SK-N-SH (cell line): ENCODE results near the gene HSPA6. TPM values are rescaled to one million over a fixed set of nuclear protein-coding genes. Genes with fewer than 3 reads are reported as not detected.

Experiments
- CTCF ChIA-PET: fragments of 300-600, 350-600 bp; formaldehyde crosslinking; extraction: SDS; loops from one replicate; lab custom pipeline; 2021; lab: Yijun Ruan, JAX
- POLR2A ChIA-PET: fragments of 350-600 bp; sonication (Branson Sonifier 250); formaldehyde crosslinking; extraction: SDS; loops from one replicate; lab custom pipeline; 2020; ENCODE audit warnings: antibody characterized with exemption, inconsistent platforms; lab: Yijun Ruan, JAX
- DNase-seq: peaks from one replicate; pipeline ENCODE4 v3.0.0; 2012
- H2AFZ ChIP-seq: fragments of 200-600 bp; sonication (generic); 2 replicates; pipeline ENCODE4 v1.8.1; 2016; ENCODE audit warnings: antibody characterized with exemption, mild to moderate bottlenecking, low read depth
- H3F3A ChIP-seq: fragments of 200-600 bp; sonication (generic); replicated peaks from 2 replicates; pipeline ENCODE3; 2016; ENCODE audit warnings: antibody characterized with exemption, mild to moderate bottlenecking; ENCODE audit not compliant: insufficient read depth
- H3K27ac ChIP-seq, 2 experiments: fragments of 200-500 bp in 1 of 2; fragments of 200-600 bp in 1 of 2; sonication (Bioruptor generic) in 1 of 2; sonication (generic), shearing (Covaris generic) in 1 of 2; 2 replicates each; pipeline versions ENCODE4 v1.5.1 to v1.6.1; 2014 to 2016; ENCODE audit warnings: low read depth in 2 of 2, inconsistent platforms in 1 of 2, low read length in 1 of 2, mild to moderate bottlenecking in 1 of 2, mixed read lengths in 1 of 2
- H3K27me3 ChIP-seq: fragments of 200-600 bp; sonication (generic), shearing (Covaris generic); 2 replicates; pipeline ENCODE4 v1.6.1; 2016; ENCODE audit warnings: mixed run types; ENCODE audit not compliant: insufficient read depth
- H3K36me3 ChIP-seq, 2 experiments: fragments of 200-500 bp in 1 of 2; fragments of 200-600 bp in 1 of 2; sonication (Bioruptor generic) in 1 of 2; sonication (generic) in 1 of 2; replicated peaks in 1 of 2; 2 replicates each; pipeline versions ENCODE3 to v1.5.1; 2014 to 2016; ENCODE audit warnings: low read length in 1 of 2, mild to moderate bottlenecking in 1 of 2; ENCODE audit not compliant: insufficient read depth in 2 of 2, control insufficient read depth in 1 of 2
- H3K4me1 ChIP-seq, 2 experiments: fragments of 200-500 bp in 1 of 2; fragments of 200-600 bp in 1 of 2; sonication (Bioruptor generic) in 1 of 2; sonication (generic), shearing (Covaris generic) in 1 of 2; 2 replicates each; pipeline versions ENCODE4 v1.5.1 to v1.6.1; 2014 to 2016; ENCODE audit warnings: low read depth in 1 of 2, low read length in 1 of 2, mixed run types in 1 of 2; ENCODE audit not compliant: insufficient read depth in 2 of 2, control insufficient read depth in 1 of 2
- H3K4me2 ChIP-seq: fragments of 200-600 bp; sonication (generic), shearing (Covaris generic); 2 replicates; pipeline ENCODE4 v1.6.1; 2017; ENCODE audit warnings: mixed run types
- H3K4me3 ChIP-seq, 2 experiments: fragments of 200-500 bp in 1 of 2; fragments of 200-600 bp in 1 of 2; sonication (Bioruptor generic) in 1 of 2; sonication (generic), shearing (Covaris generic) in 1 of 2; 2 replicates each; pipeline versions ENCODE4 v1.5.1 to v1.8.1; 2014 to 2016; ENCODE audit warnings: low read depth in 2 of 2, inconsistent platforms in 1 of 2, low read length in 1 of 2, mild to moderate bottlenecking in 1 of 2, mixed read lengths in 1 of 2, moderate library complexity in 1 of 2
- H3K79me2 ChIP-seq: fragments of 200-600 bp; sonication (generic); 2 replicates; pipeline ENCODE4 v1.8.1; 2017; ENCODE audit warnings: mild to moderate bottlenecking; ENCODE audit not compliant: insufficient read depth
- H3K9ac ChIP-seq: fragments of 200-600 bp; sonication (generic); 2 replicates; pipeline ENCODE4 v1.6.1; 2017; ENCODE audit warnings: mixed run types
- H3K9me2 ChIP-seq: fragments of 200-600 bp; sonication (generic); 2 replicates; pipeline ENCODE4 v1.6.1; 2017; ENCODE audit warnings: mixed run types
- H3K9me3 ChIP-seq: fragments of 200-600 bp; sonication (generic); 2 replicates; pipeline ENCODE4 v1.6.1; 2017; ENCODE audit warnings: mixed run types, mild to moderate bottlenecking, moderate library complexity
- H4K20me1 ChIP-seq: fragments of 200-600 bp; sonication (generic); 2 replicates; pipeline ENCODE4 v1.6.1; 2017; ENCODE audit warnings: mild to moderate bottlenecking, mixed run types; ENCODE audit not compliant: insufficient read depth
- EP300 ChIP-seq, 2 experiments: IDR thresholded peaks; 2 replicates each; pipeline versions ENCODE4 v1.4.0 to v1.6.1; 2012; ENCODE audit warnings: borderline replicate concordance in 1 of 2, low read depth in 1 of 2, low read length in 1 of 2
- EZH2phosphoT487 ChIP-seq: fragments of 200-600 bp; sonication (generic); IDR thresholded peaks from 2 replicates; pipeline ENCODE4 v1.6.1; 2017; ENCODE audit warnings: low read depth, mixed run types, mild to moderate bottlenecking, antibody characterized with exemption, moderate library complexity, borderline replicate concordance
- GABPA ChIP-seq: IDR thresholded peaks from 2 replicates; pipeline ENCODE4 v1.4.0; 2012; ENCODE audit warnings: low read depth, mild to moderate bottlenecking
- JUND ChIP-seq: IDR thresholded peaks from 2 replicates; pipeline ENCODE4 v1.4.0; 2012
- MEF2A ChIP-seq: IDR thresholded peaks from 2 replicates; pipeline ENCODE4 v1.4.0; 2012; ENCODE audit warnings: low read depth, borderline replicate concordance
- MXI1 ChIP-seq: IDR thresholded peaks from 2 replicates; pipeline ENCODE4 v1.6.1; 2012; ENCODE audit warnings: mild to moderate bottlenecking, low read depth, low read length, improper control_type of control experiment
- NRF1 ChIP-seq: IDR thresholded peaks from 2 replicates; pipeline ENCODE4 v1.6.1; 2012; ENCODE audit warnings: low read depth, mild to moderate bottlenecking, low read length
- PBX3 ChIP-seq: IDR thresholded peaks from 2 replicates; pipeline ENCODE4; 2012
- POLR2AphosphoS5 ChIP-seq: IDR thresholded peaks from 2 replicates; pipeline ENCODE4 v1.6.1; 2012; ENCODE audit warnings: low read depth, low read length
- SMC3 ChIP-seq: IDR thresholded peaks from 2 replicates; pipeline ENCODE4 v1.6.1; 2012; ENCODE audit warnings: low read depth, low read length, improper control_type of control experiment
- TAF1 ChIP-seq: IDR thresholded peaks from 2 replicates; pipeline ENCODE4 v1.6.1; 2012; ENCODE audit warnings: low read depth, mild to moderate bottlenecking, low read length, moderate library complexity, borderline replicate concordance
- TCF12 ChIP-seq: IDR thresholded peaks from 2 replicates; pipeline ENCODE4 v1.4.0; 2012
- TEAD4 ChIP-seq: IDR thresholded peaks from 2 replicates; pipeline ENCODE4 v1.4.0; 2012; ENCODE audit warnings: mild to moderate bottlenecking, borderline replicate concordance; ENCODE audit not compliant: insufficient read depth
- USF2 ChIP-seq: fragments of 150-350 bp; IDR thresholded peaks from 2 replicates; pipeline ENCODE4 v1.6.1; 2017; ENCODE audit warnings: antibody characterized with exemption, low read length, low read depth, borderline replicate concordance
- WGBS: methylation state at CpG from one replicate; pipeline ENCODE4 v1.1.6; 2017; ENCODE audit warnings: low lambda C conversion rate; 5-methylcytosine and 5-hydroxymethylcytosine counted together
- polyA plus RNA-seq, 3 experiments: library from polyadenylated mRNA; depleted of rRNA; stranded (reverse); fragments of >200 nt; gene quantifications; 2 replicates each; pipeline ENCODE4 v1.2.3, GENCODE V29; 2012
- TF ChIP-seq, protein P1 (sequence below): IDR thresholded peaks from 2 replicates; pipeline ENCODE4 v1.4.0; 2012; ENCODE audit warnings: low read depth, borderline replicate concordance
- TF ChIP-seq, protein P2 (sequence below): IDR thresholded peaks from 2 replicates; pipeline ENCODE4 v1.4.0; 2012; ENCODE audit warnings: low read depth, borderline replicate concordance
- TF ChIP-seq, protein P3 (sequence below): fragments of 200-600 bp; sonication (generic); IDR thresholded peaks from 2 replicates; pipeline ENCODE4 v1.6.1; 2017; ENCODE audit warnings: antibody characterized with exemption, mild to moderate bottlenecking, moderate library complexity

The HSPA6 gene
- polyA plus RNA-seq, 1 of the 3 experiments (the other 2 are of a cell fraction) = 0.07 TPM

DNA sequence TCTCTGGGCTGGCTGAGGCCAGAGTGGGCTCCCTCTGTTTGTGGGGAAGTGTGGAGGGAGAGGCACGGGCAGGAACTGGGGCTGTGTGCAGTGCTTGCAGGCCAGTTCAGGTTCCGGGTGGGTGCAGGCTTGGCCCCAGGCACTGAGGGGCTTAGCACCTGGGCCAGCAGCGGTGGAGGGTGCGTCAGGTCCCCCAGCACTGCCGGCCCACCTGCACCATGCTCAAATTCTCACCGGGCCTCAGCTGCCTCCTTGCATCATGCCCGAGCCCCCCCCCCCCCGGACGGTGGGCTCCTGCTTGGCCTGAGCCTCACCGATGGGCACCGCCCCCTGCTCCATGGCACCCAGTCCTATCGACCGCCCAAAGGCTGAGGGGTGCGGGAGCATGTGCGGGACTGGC, 45.4 kb upstream of the HSPA6 start (continued):
- TF ChIP-seq, protein P1, sequence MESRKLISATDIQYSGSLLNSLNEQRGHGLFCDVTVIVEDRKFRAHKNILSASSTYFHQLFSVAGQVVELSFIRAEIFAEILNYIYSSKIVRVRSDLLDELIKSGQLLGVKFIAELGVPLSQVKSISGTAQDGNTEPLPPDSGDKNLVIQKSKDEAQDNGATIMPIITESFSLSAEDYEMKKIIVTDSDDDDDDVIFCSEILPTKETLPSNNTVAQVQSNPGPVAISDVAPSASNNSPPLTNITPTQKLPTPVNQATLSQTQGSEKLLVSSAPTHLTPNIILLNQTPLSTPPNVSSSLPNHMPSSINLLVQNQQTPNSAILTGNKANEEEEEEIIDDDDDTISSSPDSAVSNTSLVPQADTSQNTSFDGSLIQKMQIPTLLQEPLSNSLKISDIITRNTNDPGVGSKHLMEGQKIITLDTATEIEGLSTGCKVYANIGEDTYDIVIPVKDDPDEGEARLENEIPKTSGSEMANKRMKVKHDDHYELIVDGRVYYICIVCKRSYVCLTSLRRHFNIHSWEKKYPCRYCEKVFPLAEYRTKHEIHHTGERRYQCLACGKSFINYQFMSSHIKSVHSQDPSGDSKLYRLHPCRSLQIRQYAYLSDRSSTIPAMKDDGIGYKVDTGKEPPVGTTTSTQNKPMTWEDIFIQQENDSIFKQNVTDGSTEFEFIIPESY = no peak
- TF ChIP-seq TEAD4 = no peak

GRCh38 chr1:161480381-161481035, 43.8 kb upstream of the HSPA6 start:
- Histone ChIP-seq H3K4me1 (no peaks in the 10 kb centered on the region), H3F3A (no peaks in the 10 kb centered on the region), H3K27me3 (peaks cover 69% of the 10 kb centered on the region), H4K20me1 (no peaks in the 10 kb centered on the region), H3K9me2 (no peaks in the 10 kb centered on the region), H3K4me3 (no peak overlapping the region), H2AFZ (no peak overlapping the region), H3K36me3 (no peaks in the 10 kb centered on the region), H3K79me2 (no peaks in the 10 kb centered on the region), H3K4me2 (no peak overlapping the region), H3K27ac (no peak overlapping the region), H3K9ac (no peak overlapping the region), H3K9me3 (no peaks in the 10 kb centered on the region)
- CTCF ChIA-PET = no interaction called here
- TF ChIP-seq NRF1 (no peak), JUND (no peak), TAF1 (no peak), SMC3 (no peak), MXI1 (no peak), TCF12 (no peak), MEF2A (no peak), PBX3 (no peak), POLR2AphosphoS5 (no peak), GABPA (no peak), EP300 (IDR thresholded peaks at IDR 0.05; ENCODE audit: borderline replicate concordance in 1 of 2, low read depth in 1 of 2, low read length in 1 of 2) (no peak), USF2 (no peak), EZH2phosphoT487 (no peak)
- TF ChIP-seq, protein P2, sequence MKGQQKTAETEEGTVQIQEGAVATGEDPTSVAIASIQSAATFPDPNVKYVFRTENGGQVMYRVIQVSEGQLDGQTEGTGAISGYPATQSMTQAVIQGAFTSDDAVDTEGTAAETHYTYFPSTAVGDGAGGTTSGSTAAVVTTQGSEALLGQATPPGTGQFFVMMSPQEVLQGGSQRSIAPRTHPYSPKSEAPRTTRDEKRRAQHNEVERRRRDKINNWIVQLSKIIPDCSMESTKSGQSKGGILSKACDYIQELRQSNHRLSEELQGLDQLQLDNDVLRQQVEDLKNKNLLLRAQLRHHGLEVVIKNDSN = no peak
- TF ChIP-seq, protein P1 = no peak
- TF ChIP-seq, protein P3, sequence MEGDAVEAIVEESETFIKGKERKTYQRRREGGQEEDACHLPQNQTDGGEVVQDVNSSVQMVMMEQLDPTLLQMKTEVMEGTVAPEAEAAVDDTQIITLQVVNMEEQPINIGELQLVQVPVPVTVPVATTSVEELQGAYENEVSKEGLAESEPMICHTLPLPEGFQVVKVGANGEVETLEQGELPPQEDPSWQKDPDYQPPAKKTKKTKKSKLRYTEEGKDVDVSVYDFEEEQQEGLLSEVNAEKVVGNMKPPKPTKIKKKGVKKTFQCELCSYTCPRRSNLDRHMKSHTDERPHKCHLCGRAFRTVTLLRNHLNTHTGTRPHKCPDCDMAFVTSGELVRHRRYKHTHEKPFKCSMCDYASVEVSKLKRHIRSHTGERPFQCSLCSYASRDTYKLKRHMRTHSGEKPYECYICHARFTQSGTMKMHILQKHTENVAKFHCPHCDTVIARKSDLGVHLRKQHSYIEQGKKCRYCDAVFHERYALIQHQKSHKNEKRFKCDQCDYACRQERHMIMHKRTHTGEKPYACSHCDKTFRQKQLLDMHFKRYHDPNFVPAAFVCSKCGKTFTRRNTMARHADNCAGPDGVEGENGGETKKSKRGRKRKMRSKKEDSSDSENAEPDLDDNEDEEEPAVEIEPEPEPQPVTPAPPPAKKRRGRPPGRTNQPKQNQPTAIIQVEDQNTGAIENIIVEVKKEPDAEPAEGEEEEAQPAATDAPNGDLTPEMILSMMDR = no peak
- WGBS = 4% methylated on average over 17 of the region's 20 CpGs
- POLR2A ChIA-PET = no interaction called here
- no peak for DNase-seq
